DND-41 (cell line): Measurements from ENCODE around the gene MAPK10.

Experiments
- ATAC-seq: fragments of 200-7000 bp; cut with Tn5 transposase; 3 replicates; pipeline ENCODE4 v1.9.1; 2021; ENCODE audit warnings: low read depth; ENCODE audit not compliant: insufficient read depth
- DNase-seq: peaks from one replicate; pipeline ENCODE4 v3.0.0-alpha.2; 2020
- H2AFZ ChIP-seq: 2 replicates; pipeline ENCODE4 v1.6.0; 2012; ENCODE audit warnings: low read depth, low read length
- H3K27ac ChIP-seq: 2 replicates; pipeline ENCODE4 v1.5.1; 2012; ENCODE audit warnings: low read length, inconsistent platforms
- H3K27me3 ChIP-seq: fragments of 200-600 bp; sonication (generic); 2 replicates; pipeline ENCODE4 v1.6.0; 2012; ENCODE audit warnings: low read length, mild to moderate bottlenecking, inconsistent platforms; ENCODE audit not compliant: insufficient read depth, poor library complexity
- H3K36me3 ChIP-seq: 2 replicates; pipeline ENCODE4 v1.5.1; 2012; ENCODE audit warnings: low read length, inconsistent platforms; ENCODE audit not compliant: insufficient read depth
- H3K4me1 ChIP-seq: 2 replicates; pipeline ENCODE4 v1.5.1; 2012; ENCODE audit warnings: mild to moderate bottlenecking, low read length; ENCODE audit not compliant: insufficient read depth
- H3K4me2 ChIP-seq: 2 replicates; pipeline ENCODE4 v1.6.0; 2012; ENCODE audit warnings: mild to moderate bottlenecking, moderate library complexity, low read length, inconsistent platforms; ENCODE audit not compliant: insufficient read depth
- H3K4me3 ChIP-seq, 2 experiments: fragments of 200-600 bp in 1 of 2; shearing (Covaris generic) in 1 of 2; 2 replicates each; pipeline ENCODE4 v1.5.1; 2012 to 2016; ENCODE audit warnings: inconsistent platforms in 2 of 2, low read length in 2 of 2, mild to moderate bottlenecking in 2 of 2, low read depth in 1 of 2, moderate library complexity in 1 of 2
- H3K79me2 ChIP-seq: 2 replicates; pipeline ENCODE4 v1.6.0; 2012; ENCODE audit warnings: low read length, inconsistent platforms; ENCODE audit not compliant: insufficient read depth
- H3K9ac ChIP-seq: 2 replicates; pipeline ENCODE4 v1.6.0; 2012; ENCODE audit warnings: low read depth, mild to moderate bottlenecking, inconsistent platforms, low read length, moderate library complexity
- H3K9me3 ChIP-seq: 2 replicates; pipeline ENCODE4 v1.5.1; 2012; ENCODE audit warnings: low read length, moderate library complexity, mild to moderate bottlenecking, inconsistent platforms; ENCODE audit not compliant: insufficient read depth, severe bottlenecking
- H4K20me1 ChIP-seq: 2 replicates; pipeline ENCODE4 v1.6.0; 2012; ENCODE audit warnings: low read length; ENCODE audit not compliant: insufficient read depth
- EZH2 ChIP-seq: IDR thresholded peaks from 3 replicates; pipeline ENCODE4 v1.6.1; 2012; ENCODE audit warnings: borderline replicate concordance, low read depth, mild to moderate bottlenecking, moderate library complexity, low read length, inconsistent platforms; ENCODE audit not compliant: severe bottlenecking
- TF ChIP-seq, protein P1 (sequence below): IDR thresholded peaks from 2 replicates; pipeline ENCODE4 v1.5.1; 2012; ENCODE audit warnings: borderline replicate concordance, low read length, moderate library complexity, mild to moderate bottlenecking; ENCODE audit not compliant: poor library complexity, severe bottlenecking; ENCODE audit errors: extremely low read depth

MAPK10 gene

DNA sequence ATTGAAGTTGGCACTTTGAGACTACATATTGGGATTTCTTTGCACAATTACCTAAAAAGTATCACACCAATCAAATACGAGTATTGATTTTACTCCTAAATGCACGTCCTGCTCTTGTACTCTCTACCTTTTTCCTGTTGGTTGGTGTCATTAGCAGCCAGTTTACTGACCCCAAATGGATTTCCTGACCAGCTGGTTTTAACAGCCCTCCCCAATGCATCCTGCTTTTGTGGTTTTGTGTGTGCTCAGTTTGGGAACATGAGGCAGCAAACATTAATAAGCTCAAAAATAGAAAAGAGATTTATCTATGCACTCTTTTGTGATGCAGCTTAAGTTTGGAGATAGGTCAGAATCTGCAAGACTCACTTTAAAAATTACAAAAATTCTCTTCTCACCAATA is 230.3 kb downstream of the MAPK10 start:
- TF ChIP-seq, protein P1, sequence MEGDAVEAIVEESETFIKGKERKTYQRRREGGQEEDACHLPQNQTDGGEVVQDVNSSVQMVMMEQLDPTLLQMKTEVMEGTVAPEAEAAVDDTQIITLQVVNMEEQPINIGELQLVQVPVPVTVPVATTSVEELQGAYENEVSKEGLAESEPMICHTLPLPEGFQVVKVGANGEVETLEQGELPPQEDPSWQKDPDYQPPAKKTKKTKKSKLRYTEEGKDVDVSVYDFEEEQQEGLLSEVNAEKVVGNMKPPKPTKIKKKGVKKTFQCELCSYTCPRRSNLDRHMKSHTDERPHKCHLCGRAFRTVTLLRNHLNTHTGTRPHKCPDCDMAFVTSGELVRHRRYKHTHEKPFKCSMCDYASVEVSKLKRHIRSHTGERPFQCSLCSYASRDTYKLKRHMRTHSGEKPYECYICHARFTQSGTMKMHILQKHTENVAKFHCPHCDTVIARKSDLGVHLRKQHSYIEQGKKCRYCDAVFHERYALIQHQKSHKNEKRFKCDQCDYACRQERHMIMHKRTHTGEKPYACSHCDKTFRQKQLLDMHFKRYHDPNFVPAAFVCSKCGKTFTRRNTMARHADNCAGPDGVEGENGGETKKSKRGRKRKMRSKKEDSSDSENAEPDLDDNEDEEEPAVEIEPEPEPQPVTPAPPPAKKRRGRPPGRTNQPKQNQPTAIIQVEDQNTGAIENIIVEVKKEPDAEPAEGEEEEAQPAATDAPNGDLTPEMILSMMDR = no peak
- H3K36me3 ChIP-seq = no peaks in the 10 kb centered on the region

DNA sequence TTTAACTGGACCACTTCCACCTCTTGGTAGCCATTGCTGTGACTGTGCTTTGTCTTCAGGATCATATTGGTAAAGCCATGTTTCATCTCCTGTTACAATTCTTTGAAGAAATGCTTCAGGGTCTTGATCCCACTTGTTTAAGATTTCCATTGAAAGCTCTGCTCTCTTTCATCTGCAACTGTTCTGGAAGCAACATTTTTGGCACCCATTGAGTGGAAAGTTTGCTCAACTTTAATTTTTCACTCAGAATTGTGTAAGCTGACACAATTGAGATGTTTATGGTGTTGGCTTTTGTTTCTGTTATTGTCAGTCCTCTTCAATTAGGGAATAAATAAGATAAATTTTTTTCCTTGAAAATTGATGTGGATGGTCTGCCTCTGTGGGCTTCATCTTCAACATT is 237.4 kb downstream of the MAPK10 start:
- H3K36me3 ChIP-seq = no peaks in the 10 kb centered on the region
- H3K27ac ChIP-seq = no peak overlapping the region
- no peaks in the 10 kb centered on the region for H3K9me3 ChIP-seq
- no peaks in the 10 kb centered on the region for H3K79me2 ChIP-seq
- H4K20me1 ChIP-seq = no peaks in the 10 kb centered on the region
- H3K4me2 ChIP-seq = no peak overlapping the region
- no peak overlapping the region for H3K9ac ChIP-seq
- TF ChIP-seq, protein P1 = no peak
- TF ChIP-seq EZH2 = no peak
- no peak for ATAC-seq
- H3K27me3 ChIP-seq = no peaks in the 10 kb centered on the region
- H3K4me3 ChIP-seq = no peak overlapping the region
- H2AFZ ChIP-seq = no peak overlapping the region
- H3K4me1 ChIP-seq = no peaks in the 10 kb centered on the region
- DNase-seq = no peak

More for the DNA sequence above, 230.3 kb downstream of the MAPK10 start:
- Histone ChIP-seq H3K4me1 (no peaks in the 10 kb centered on the region), H3K27ac (no peak overlapping the region), H3K9ac (no peak overlapping the region), H4K20me1 (no peaks in the 10 kb centered on the region), H3K79me2 (no peaks in the 10 kb centered on the region), H3K27me3 (no peaks in the 10 kb centered on the region), H3K4me2 (no peak overlapping the region), H3K4me3 (no peak overlapping the region), H3K9me3 (no peaks in the 10 kb centered on the region), H2AFZ (no peak overlapping the region)
- DNase-seq (no peak), ATAC-seq (no peak)

DNA sequence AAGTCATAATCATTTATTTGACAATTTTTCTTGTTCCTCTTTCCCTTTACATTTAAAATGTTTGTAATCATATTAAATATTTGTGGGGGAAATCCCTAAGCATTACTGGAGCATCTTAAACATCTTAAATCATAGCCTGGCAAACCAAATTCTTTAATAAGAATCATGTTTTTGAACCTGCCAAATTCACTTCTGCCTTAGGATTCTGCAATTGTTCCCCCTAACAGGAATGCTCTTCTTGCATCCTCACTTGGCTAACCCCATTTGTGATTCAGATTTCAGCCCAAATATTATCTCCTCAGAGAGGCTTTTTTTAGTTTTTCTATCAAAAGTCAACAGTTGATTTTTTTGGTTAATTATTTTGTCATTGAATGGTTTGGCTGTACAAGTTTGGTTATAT is 241.1 kb downstream of the MAPK10 start:
- DNase-seq = no peak
- no peaks in the 10 kb centered on the region for H3K79me2 ChIP-seq

More for the DNA sequence above, 241.1 kb downstream of the MAPK10 start:
- H2AFZ ChIP-seq = no peak overlapping the region
- no peak overlapping the region for H3K4me2 ChIP-seq
- ATAC-seq = no peak
- H3K9ac ChIP-seq = no peak overlapping the region
- H3K4me1 ChIP-seq = no peaks in the 10 kb centered on the region
- H3K36me3 ChIP-seq = no peaks in the 10 kb centered on the region
- H3K9me3 ChIP-seq = no peaks in the 10 kb centered on the region
- no peaks in the 10 kb centered on the region for H4K20me1 ChIP-seq
- H3K4me3 ChIP-seq = no peak overlapping the region
- H3K27me3 ChIP-seq = no peaks in the 10 kb centered on the region
- TF ChIP-seq, protein P1 = no peak
- TF ChIP-seq EZH2 = no peak
- no peak overlapping the region for H3K27ac ChIP-seq
